ENCODE data around the gene PPP2R2B. TPM values are rescaled to one million over a fixed set of nuclear protein-coding genes. Genes with fewer than 3 reads are reported as not detected.
"Not testable (repeated sequence)": the region's sequence is repeated elsewhere in the genome, so short reads cannot be mapped to it uniquely, and the experiment has no call there.

The PPP2R2B gene
- total RNA-seq, 1 donor from 2014 or later = 7.9 TPM

- DNase-seq (ENCODE audit: low spot score) = no peak
- intact Hi-C loops (cut with DNase I) = no loop called here
These were observed 120.5 kb downstream of the PPP2R2B start for GRCh38 chr5:146758076-146758475.

GRCh38 chr5:146756546-146756945 lies 122.0 kb downstream of the PPP2R2B start:
- intact Hi-C loops (cut with DNase I) = no loop called here

GRCh38 chr5:146755793-146756192 lies 122.8 kb downstream of the PPP2R2B start:
- intact Hi-C loops (cut with DNase I) = no loop called here
- DNase-seq (ENCODE audit: low spot score) = no peak

More at GRCh38 chr5:146756546-146756945, 122.0 kb downstream of the PPP2R2B start:
- DNase-seq (ENCODE audit: low spot score) = no peak

GRCh38 chr5:146754621-146755020 lies 123.9 kb downstream of the PPP2R2B start:
- DNase-seq (ENCODE audit: low spot score) = no peak
- intact Hi-C loops (cut with DNase I) = no loop called here

- intact Hi-C loops (cut with DNase I) = no loop called here
- no peak for DNase-seq (ENCODE audit: low spot score)
These were observed 124.9 kb downstream of the PPP2R2B start for GRCh38 chr5:146753641-146754040.

- intact Hi-C loops (cut with DNase I) = no loop called here
- DNase-seq (ENCODE audit: low spot score) = no peak
These were observed 126.7 kb downstream of the PPP2R2B start for GRCh38 chr5:146751781-146752401.

GRCh38 chr5:146751054-146751453 lies 127.5 kb downstream of the PPP2R2B start:
- no peak for DNase-seq (ENCODE audit: low spot score)
- intact Hi-C loops (cut with DNase I) = no loop called here

GRCh38 chr5:146748533-146748932 lies 130.0 kb downstream of the PPP2R2B start:
- intact Hi-C loops (cut with DNase I) = no loop called here

GRCh38 chr5:146745931-146746577 lies 132.5 kb downstream of the PPP2R2B start:
- no peak for DNase-seq (ENCODE audit: low spot score)
- intact Hi-C loops (cut with DNase I) = no loop called here

More at GRCh38 chr5:146748533-146748932, 130.0 kb downstream of the PPP2R2B start:
- DNase-seq (ENCODE audit: low spot score) = no peak

- intact Hi-C loops (cut with DNase I) = no loop called here
- DNase-seq (ENCODE audit: low spot score) = no peak
These were observed 134.3 kb downstream of the PPP2R2B start for GRCh38 chr5:146744068-146744745.

- DNase-seq (ENCODE audit: low spot score) = no peak
- intact Hi-C loops (cut with DNase I) = no loop called here
These were observed 143.5 kb downstream of the PPP2R2B start for GRCh38 chr5:146734936-146735577.

GRCh38 chr5:146732962-146733361 lies 145.6 kb downstream of the PPP2R2B start:
- no peak for DNase-seq (ENCODE audit: low spot score)
- intact Hi-C loops (cut with DNase I) = no loop called here

- DNase-seq (ENCODE audit: low spot score) = no peak
- intact Hi-C loops (cut with DNase I) = no loop called here
These were observed 146.5 kb downstream of the PPP2R2B start for GRCh38 chr5:146731909-146732659.

GRCh38 chr5:146728746-146729145 lies 149.8 kb downstream of the PPP2R2B start:
- DNase-seq (ENCODE audit: low spot score) = not testable (repeated sequence)

GRCh38 chr5:146726891-146727290 lies 151.7 kb downstream of the PPP2R2B start:
- intact Hi-C loops (cut with DNase I) = no loop called here
- no peak for DNase-seq (ENCODE audit: low spot score)

More at GRCh38 chr5:146728746-146729145, 149.8 kb downstream of the PPP2R2B start:
- intact Hi-C loops (cut with DNase I) = not testable (repeated sequence)

GRCh38 chr5:146726020-146726419 lies 152.5 kb downstream of the PPP2R2B start:
- intact Hi-C loops (cut with DNase I) = no loop called here
- no peak for DNase-seq (ENCODE audit: low spot score)

GRCh38 chr5:146725025-146725424 lies 153.5 kb downstream of the PPP2R2B start:
- intact Hi-C loops (cut with DNase I) = no loop called here
- no peak for DNase-seq (ENCODE audit: low spot score)

- DNase-seq (ENCODE audit: low spot score) = no peak
- intact Hi-C loops (cut with DNase I) = no loop called here
These were observed 156.2 kb downstream of the PPP2R2B start for GRCh38 chr5:146722361-146722779.

- intact Hi-C loops (cut with DNase I) = no loop called here
- DNase-seq (ENCODE audit: low spot score) = no peak
These were observed 157.3 kb downstream of the PPP2R2B start for GRCh38 chr5:146721073-146721815.
